Measurements from ENCODE around the gene TDRD6. TPM values are rescaled to one million over a fixed set of nuclear protein-coding genes. Genes with fewer than 3 reads are reported as not detected.
"Not testable (repeated sequence)": the region's sequence is repeated elsewhere in the genome, so short reads cannot be mapped to it uniquely, and the experiment has no call there.

The TDRD6 gene
- 1 to 10 TPM in 2 of 8 experiments, under 1 TPM in 6; 0.13 to 2.5 (median 0.53) TPM for total RNA-seq

GRCh38 chr6:46687619-46688097, at the start of gene TDRD6:
Gene TDRD6, plus strand, starts transcription at chr6:46687885. Its CDS starts 244 bp downstream, at chr6:46688129.
- no peak within 1 kb of the TSS for H3K4me3 ChIP-seq
- H3K27ac ChIP-seq: no peak within 1 kb of the TSS
- no peak for ATAC-seq (replicated peaks in 6 of 8)
- 82 to 100% (median 82%) methylated on average over 5 to 7 of the region's 41 CpGs; no CpG with 5 or more reads in 7 of the 10 experiments for WGBS, 10 experiments
- no peaks in the 10 kb centered on the region for H3K4me1 ChIP-seq (replicated peaks in 1 of 2)
- in situ Hi-C loops (cut with MboI; ENCODE audit: low pct_unique_long_range_greater_than_20kb in 2 of 9, low sequenced_read_pairs in 9 of 9, unreplicated experiment in 9 of 9): loop anchor here in 1 of 9 experiments (25.0 kb wide), 1 partner anchor 100 kb away; the partner anchor contains the start of gene MEP1A

GRCh38 chr6:46637933-46638332, 49.8 kb upstream of the TDRD6 start:
- no peak for ATAC-seq (replicated peaks in 6 of 8)
- Histone ChIP-seq H3K27ac (no peak overlapping the region), H3K4me3 (no peak overlapping the region), H3K4me1 (replicated peaks in 1 of 2) (no peaks in the 10 kb centered on the region)
- 80 to 100% (median 96%) methylated on average over 1 of the region's 1 CpG; no CpG with 5 or more reads in 2 of the 10 experiments for WGBS, 10 experiments
- in situ Hi-C loops (cut with MboI; ENCODE audit: low pct_unique_long_range_greater_than_20kb in 2 of 9, low sequenced_read_pairs in 9 of 9, unreplicated experiment in 9 of 9): no loop called here

- ATAC-seq (replicated peaks in 6 of 8): no peak
- in situ Hi-C loops (cut with MboI; ENCODE audit: low pct_unique_long_range_greater_than_20kb in 2 of 9, low sequenced_read_pairs in 9 of 9, unreplicated experiment in 9 of 9): no loop called here
- Histone ChIP-seq H3K4me1 (replicated peaks in 1 of 2) (no peaks in the 10 kb centered on the region), H3K27ac (no peak overlapping the region), H3K4me3 (no peak overlapping the region)
- 40 to 100% (median 75%) methylated on average over 1 to 2 of the region's 2 CpGs; no CpG with 5 or more reads in 4 of the 10 experiments for WGBS, 10 experiments
These were observed 49.0 kb upstream of the TDRD6 start for GRCh38 chr6:46638650-46639049.

- in situ Hi-C loops (cut with MboI; ENCODE audit: low pct_unique_long_range_greater_than_20kb in 2 of 9, low sequenced_read_pairs in 9 of 9, unreplicated experiment in 9 of 9): no loop called here
- ATAC-seq (replicated peaks in 6 of 8): peak in 3 of 8 experiments; percentile 88 to 97 (median 93)
- Histone ChIP-seq H3K27ac (no peak overlapping the region), H3K4me3 (no peak overlapping the region), H3K4me1 (replicated peaks in 1 of 2) (no peaks in the 10 kb centered on the region)
- 27 to 100% (median 87%) methylated on average over 1 to 4 of the region's 4 CpGs for WGBS, 10 experiments
These were observed 44.5 kb upstream of the TDRD6 start for GRCh38 chr6:46642928-46643751.

GRCh38 chr6:46645265-46645664, 42.4 kb upstream of the TDRD6 start:
- Histone ChIP-seq H3K4me3 (no peak overlapping the region), H3K27ac (no peak overlapping the region), H3K4me1 (replicated peaks in 1 of 2) (no peaks in the 10 kb centered on the region)
- ATAC-seq (replicated peaks in 6 of 8): no peak
- 71 to 100% (median 100%) methylated on average over 1 of the region's 1 CpG; no CpG with 5 or more reads in 1 of the 10 experiments for WGBS, 10 experiments
- in situ Hi-C loops (cut with MboI; ENCODE audit: low pct_unique_long_range_greater_than_20kb in 2 of 9, low sequenced_read_pairs in 9 of 9, unreplicated experiment in 9 of 9): no loop called here

GRCh38 chr6:46648108-46648507, 39.6 kb upstream of the TDRD6 start:
- H3K4me3 ChIP-seq; H3K4me1 ChIP-seq (replicated peaks in 1 of 2); ATAC-seq (replicated peaks in 6 of 8); H3K27ac ChIP-seq; in situ Hi-C loops (cut with MboI; ENCODE audit: low pct_unique_long_range_greater_than_20kb in 2 of 9, low sequenced_read_pairs in 9 of 9, unreplicated experiment in 9 of 9): not testable (repeated sequence)
- WGBS, 10 experiments: no CpG with 5 or more reads among the region's 4 CpGs

- in situ Hi-C loops (cut with MboI; ENCODE audit: low pct_unique_long_range_greater_than_20kb in 2 of 9, low sequenced_read_pairs in 9 of 9, unreplicated experiment in 9 of 9): no loop called here
- no peak for ATAC-seq (replicated peaks in 6 of 8)
These were observed 38.7 kb upstream of the TDRD6 start for GRCh38 chr6:46648869-46649492.

GRCh38 chr6:46651006-46651405, 36.7 kb upstream of the TDRD6 start:
- H3K27ac ChIP-seq: no peak overlapping the region
- 0 to 100% (median 67%) methylated on average over 1 of the region's 1 CpG; no CpG with 5 or more reads in 3 of the 10 experiments for WGBS, 10 experiments
- in situ Hi-C loops (cut with MboI; ENCODE audit: low pct_unique_long_range_greater_than_20kb in 2 of 9, low sequenced_read_pairs in 9 of 9, unreplicated experiment in 9 of 9): no loop called here
- no peak overlapping the region for H3K4me3 ChIP-seq
- ATAC-seq (replicated peaks in 6 of 8): peak in 1 of 8 experiments; percentile 4
- peaks cover 2 to 18% of the 10 kb centered on the region in 2 donors for H3K4me1 ChIP-seq (replicated peaks in 1 of 2)

More at GRCh38 chr6:46648869-46649492, 38.7 kb upstream of the TDRD6 start:
- H3K4me1 ChIP-seq (replicated peaks in 1 of 2): peaks cover 2 to 7% of the 10 kb centered on the region in 2 donors
- no peak overlapping the region for H3K27ac ChIP-seq
- 50 to 90% (median 79%) methylated on average over 2 to 5 of the region's 5 CpGs for WGBS, 10 experiments
- H3K4me3 ChIP-seq: no peak overlapping the region

GRCh38 chr6:46651816-46652215, 35.9 kb upstream of the TDRD6 start:
- Histone ChIP-seq H3K4me3 (peak overlapping the region; percentile 86 to 93 (median 90)), H3K4me1 (replicated peaks in 1 of 2) (peaks cover 2 to 18% of the 10 kb centered on the region in 2 donors), H3K27ac (no peak overlapping the region)
- no peak for ATAC-seq (replicated peaks in 6 of 8)
- 0 to 54% (median 14%) methylated on average over 4 to 8 of the region's 8 CpGs for WGBS, 10 experiments
- in situ Hi-C loops (cut with MboI; ENCODE audit: low pct_unique_long_range_greater_than_20kb in 2 of 9, low sequenced_read_pairs in 9 of 9, unreplicated experiment in 9 of 9): no loop called here

GRCh38 chr6:46652232-46652602, 35.5 kb upstream of the TDRD6 start:
- in situ Hi-C loops (cut with MboI; ENCODE audit: low pct_unique_long_range_greater_than_20kb in 2 of 9, low sequenced_read_pairs in 9 of 9, unreplicated experiment in 9 of 9): no loop called here
- Histone ChIP-seq H3K4me1 (replicated peaks in 1 of 2) (peaks cover 2 to 18% of the 10 kb centered on the region in 2 donors), H3K4me3 (peak overlapping the region; percentile 86 to 93 (median 90)), H3K27ac (no peak overlapping the region)
- ATAC-seq (replicated peaks in 6 of 8): peak in 7 of 8 experiments; percentile 10 to 33 (median 21)
- 0 to 5% (median 0%) methylated on average over 1 to 6 of the region's 6 CpGs; no CpG with 5 or more reads in 2 of the 10 experiments for WGBS, 10 experiments

- ATAC-seq (replicated peaks in 6 of 8): peak; percentile 97 to 98 (median 98)
- peak within 1 kb of the TSS; percentile 29 to 39 for H3K27ac ChIP-seq
- in situ Hi-C loops (cut with MboI; ENCODE audit: low pct_unique_long_range_greater_than_20kb in 2 of 9, low sequenced_read_pairs in 9 of 9, unreplicated experiment in 9 of 9): no loop called here
- whole genome bisulfite sequencing, 10 experiments: 0 to 4% (median 1%) methylated on average over 5 to 28 of the region's 72 CpGs; no CpG with 5 or more reads in 2 of the 10 experiments
- peaks cover 2 to 18% of the 10 kb centered on the region in 2 donors for H3K4me1 ChIP-seq (replicated peaks in 1 of 2)
- H3K4me3 ChIP-seq: peak within 1 kb of the TSS; percentile 86 to 93 (median 90)
These were observed 34.9 kb upstream of the TDRD6 start, which contains the start of the genes CYP39A1 and SLC25A27 for GRCh38 chr6:46652603-46653438. Gene CYP39A1, minus strand, starts transcription at chr6:46652818. Its CDS starts 236 bp downstream, at chr6:46652582. Gene SLC25A27, plus strand, starts transcription at chr6:46652975. Its CDS starts 218 bp downstream, at chr6:46653193.

GRCh38 chr6:46653439-46654195, 34.1 kb upstream of the TDRD6 start:
- peak overlapping the region; percentile 86 to 93 (median 90) for H3K4me3 ChIP-seq
- H3K4me1 ChIP-seq (replicated peaks in 1 of 2): peaks cover 2 to 18% of the 10 kb centered on the region in 2 donors
- no peak for ATAC-seq (replicated peaks in 6 of 8)
- 13 to 95% (median 48%) methylated on average over 2 to 8 of the region's 10 CpGs for WGBS, 10 experiments
- H3K27ac ChIP-seq: no peak overlapping the region
- in situ Hi-C loops (cut with MboI; ENCODE audit: low pct_unique_long_range_greater_than_20kb in 2 of 9, low sequenced_read_pairs in 9 of 9, unreplicated experiment in 9 of 9): no loop called here
